Mesenchymal stem cell (in vitro differentiated cells and primary cell): ENCODE data around the gene DENND2A.

Experiments used
- DNase-seq: peaks from one replicate; pipeline ENCODE4 v3.0.0-alpha.2; 2013
- H2AFZ ChIP-seq: one replicate; pipeline ENCODE4 v1.6.1; 2013; ENCODE audit warnings: low read depth, mild to moderate bottlenecking, control low read depth, inconsistent platforms, low read length, moderate library complexity
- H2AK5ac ChIP-seq: 2 replicates; pipeline ENCODE4 v1.6.1; 2013; ENCODE audit warnings: low read length, moderate library complexity, mild to moderate bottlenecking, inconsistent platforms; ENCODE audit not compliant: severe bottlenecking
- H2BK120ac ChIP-seq: one replicate; pipeline ENCODE4 v1.6.1; 2013; ENCODE audit warnings: low read depth, mild to moderate bottlenecking, inconsistent platforms, low read length, moderate library complexity
- H2BK12ac ChIP-seq, 2 experiments: one replicate each; pipeline ENCODE4 v1.6.1; 2013; ENCODE audit warnings: inconsistent platforms in 2 of 2, low read length in 2 of 2, mild to moderate bottlenecking in 2 of 2, moderate library complexity in 2 of 2, control low read depth in 1 of 2
- H2BK15ac ChIP-seq: one replicate; pipeline ENCODE4 v1.6.1; 2013; ENCODE audit warnings: mild to moderate bottlenecking, low read depth, inconsistent platforms; ENCODE audit not compliant: poor library complexity, severe bottlenecking
- H2BK5ac ChIP-seq: 2 replicates; pipeline ENCODE4 v1.6.1; 2013; ENCODE audit warnings: low read depth, mild to moderate bottlenecking, low read length, control low read depth, inconsistent platforms; ENCODE audit not compliant: poor library complexity, severe bottlenecking
- H3K14ac ChIP-seq, 2 experiments: one replicate each; pipeline ENCODE4 v1.6.1; 2013; ENCODE audit warnings: inconsistent platforms in 2 of 2, low read length in 2 of 2, control low read depth in 1 of 2, mild to moderate bottlenecking in 1 of 2, moderate library complexity in 1 of 2
- H3K18ac ChIP-seq, 2 experiments: one replicate each; pipeline ENCODE4 v1.6.1; 2013; ENCODE audit warnings: inconsistent platforms in 2 of 2, low read length in 2 of 2, control low read depth in 1 of 2, low read depth in 1 of 2, mild to moderate bottlenecking in 1 of 2
- H3K23ac ChIP-seq, 2 experiments: one replicate each; pipeline ENCODE4 v1.6.1; 2013; ENCODE audit warnings: inconsistent platforms in 2 of 2, low read length in 2 of 2, mild to moderate bottlenecking in 2 of 2, moderate library complexity in 2 of 2, control low read depth in 1 of 2
- H3K27ac ChIP-seq: 2 replicates; pipeline ENCODE4 v1.5.1; 2013; ENCODE audit warnings: mild to moderate bottlenecking, moderate library complexity, low read length, control low read depth, inconsistent platforms; ENCODE audit not compliant: poor library complexity, severe bottlenecking
- H3K27me3 ChIP-seq, 2 experiments: 2 replicates each; pipeline versions ENCODE4 v1.6.1 to v1.7.0; 2013; ENCODE audit warnings: low read length in 2 of 2, mild to moderate bottlenecking in 2 of 2, moderate library complexity in 2 of 2, control low read depth in 1 of 2, inconsistent platforms in 1 of 2; ENCODE audit not compliant: control insufficient read depth in 1 of 2, insufficient read depth in 1 of 2
- H3K36me3 ChIP-seq, 2 experiments: 2 replicates each; pipeline versions ENCODE4 v1.6.1 to v1.7.0; 2013; ENCODE audit warnings: low read length in 2 of 2, control low read depth in 1 of 2, inconsistent platforms in 1 of 2, low read depth in 1 of 2, mild to moderate bottlenecking in 1 of 2; ENCODE audit not compliant: insufficient read depth in 2 of 2, control insufficient read depth in 1 of 2
- H3K4ac ChIP-seq, 2 experiments: one replicate each; pipeline ENCODE4 v1.6.1; 2013; ENCODE audit warnings: inconsistent platforms in 2 of 2, low read length in 2 of 2, mild to moderate bottlenecking in 2 of 2, moderate library complexity in 2 of 2, control low read depth in 1 of 2, low read depth in 1 of 2
- H3K4me1 ChIP-seq: 2 replicates; pipeline ENCODE4 v1.6.1; 2013; ENCODE audit warnings: low read depth, low read length, control low read depth; ENCODE audit not compliant: control insufficient read depth, insufficient read depth
- H3K4me2 ChIP-seq: 2 replicates; pipeline ENCODE4 v1.6.1; 2013; ENCODE audit warnings: low read length, mild to moderate bottlenecking, inconsistent platforms; ENCODE audit not compliant: poor library complexity, severe bottlenecking
- H3K4me3 ChIP-seq, 2 experiments: 2 replicates each; pipeline versions ENCODE4 v1.5.1 to v1.7.0; 2013; ENCODE audit warnings: low read length in 2 of 2, mild to moderate bottlenecking in 2 of 2, control low read depth in 1 of 2, low read depth in 1 of 2; ENCODE audit not compliant: insufficient read depth in 1 of 2
- H3K79me1 ChIP-seq: replicated peaks from 2 replicates; pipeline ENCODE4 v1.6.1; 2013; ENCODE audit warnings: mild to moderate bottlenecking, control low read depth, low read length, inconsistent platforms; ENCODE audit not compliant: poor library complexity, severe bottlenecking
- H3K9ac ChIP-seq: 2 replicates; pipeline ENCODE4 v1.7.0; 2013; ENCODE audit warnings: mild to moderate bottlenecking, low read length, moderate library complexity
- H3K9me3 ChIP-seq: 2 replicates; pipeline ENCODE4 v1.7.0; 2013; ENCODE audit warnings: mild to moderate bottlenecking, low read length; ENCODE audit not compliant: control insufficient read depth
- H4K8ac ChIP-seq: one replicate; pipeline ENCODE4 v1.6.1; 2013; ENCODE audit warnings: inconsistent platforms, mild to moderate bottlenecking, low read length, moderate library complexity
- H4K91ac ChIP-seq: one replicate; pipeline ENCODE4 v1.6.1; 2013; ENCODE audit warnings: mild to moderate bottlenecking, low read length, inconsistent platforms
- WGBS: methylation state at CpG from one replicate; pipeline ENCODE4 v1.1.7; 2013; ENCODE audit warnings: mixed read lengths; 5-methylcytosine and 5-hydroxymethylcytosine counted together

DENND2A gene

DNA sequence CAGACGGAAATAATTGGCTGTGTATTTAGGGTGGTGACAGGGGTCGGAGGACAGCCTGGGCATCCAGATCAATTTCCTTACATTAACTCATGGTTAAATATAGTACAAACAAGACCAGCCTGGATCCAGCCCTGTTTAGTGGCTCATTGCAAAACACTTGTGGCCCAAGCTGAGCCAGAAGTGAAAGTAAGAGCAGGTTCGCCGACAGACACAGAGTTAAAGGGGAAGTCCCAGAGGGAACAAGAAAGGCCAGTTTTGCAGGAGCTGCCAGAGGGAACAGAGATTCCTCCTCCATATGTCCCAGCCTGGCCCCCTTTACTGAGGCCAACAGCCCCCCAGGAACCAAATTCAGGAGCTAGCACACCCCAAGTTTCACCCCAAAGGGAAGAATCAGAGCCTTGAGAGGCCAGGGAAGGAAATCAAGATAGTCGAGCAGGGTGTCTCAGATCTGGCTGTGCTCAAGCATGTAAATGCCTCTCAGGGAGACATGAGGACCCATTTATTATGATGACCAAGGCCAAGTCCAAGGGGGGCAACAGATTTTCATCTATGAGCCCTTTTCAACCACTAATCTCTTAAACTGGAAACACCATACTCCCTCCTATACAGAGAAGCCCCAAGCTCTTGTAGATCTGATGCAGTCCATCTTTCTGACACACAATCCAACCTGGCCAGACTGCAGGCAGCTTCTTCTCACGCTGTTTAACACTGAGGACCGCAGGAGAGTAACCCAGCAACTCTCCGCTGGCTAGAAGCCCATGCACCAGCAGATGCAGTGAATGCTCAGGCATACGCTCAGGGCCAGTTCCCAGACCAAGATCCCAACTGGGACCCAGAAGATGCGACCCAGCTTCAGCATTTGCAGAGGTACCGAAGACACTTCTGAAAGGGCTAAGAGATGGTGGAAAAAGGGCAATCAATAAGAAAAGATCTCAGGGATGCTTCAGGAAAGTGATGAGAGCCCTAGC lies 16.2 kb upstream of the DENND2A start:
- H3K4me1 ChIP-seq: peaks cover 6% of the 10 kb centered on the region
- H3K79me1 ChIP-seq: no peaks in the 10 kb centered on the region
- no peak overlapping the region for H3K14ac ChIP-seq
- peak overlapping the region; percentile 24 for H3K4me2 ChIP-seq
- no peak overlapping the region for H2BK15ac ChIP-seq
- H4K8ac ChIP-seq: no peak overlapping the region
- H3K23ac ChIP-seq: no peak overlapping the region
- peak overlapping the region in 1 of 2 experiments; percentile 79 for H3K4ac ChIP-seq
- peak overlapping the region; percentile 81 for H3K9ac ChIP-seq
- peaks cover 0 to 6% of the 10 kb centered on the region in 2 experiments for H3K27me3 ChIP-seq
- H3K4me3 ChIP-seq: peak overlapping the region in 1 of 2 experiments; percentile 76
- H4K91ac ChIP-seq: no peak overlapping the region
- no peak overlapping the region for H2BK5ac ChIP-seq
- H2BK120ac ChIP-seq: peak overlapping the region; percentile 39
- no peak overlapping the region for H3K27ac ChIP-seq
- no peaks in the 10 kb centered on the region for H3K9me3 ChIP-seq
- H2AK5ac ChIP-seq: no peak overlapping the region
- peak overlapping the region; percentile 66 for H2AFZ ChIP-seq
- WGBS: 77% methylated on average over 11 of the region's 11 CpGs
- DNase-seq: peak; percentile 92
- H3K18ac ChIP-seq: no peak overlapping the region
- peak overlapping the region in 1 of 2 experiments; percentile 6 for H2BK12ac ChIP-seq
- no peaks in the 10 kb centered on the region for H3K36me3 ChIP-seq

GRCh38 chr7:140655511-140656408 lies 15.1 kb upstream of the DENND2A start:
- Histone ChIP-seq H3K27me3 (no peaks in the 10 kb centered on the region), H2BK12ac (peak overlapping the region; percentile 11 to 32), H2BK120ac (no peak overlapping the region), H3K4me1 (peaks cover 11% of the 10 kb centered on the region), H4K8ac (peak overlapping the region; percentile 42), H3K4me2 (no peak overlapping the region), H4K91ac (no peak overlapping the region), H3K9ac (peak overlapping the region; percentile 81), H3K23ac (no peak overlapping the region), H2AK5ac (no peak overlapping the region), H3K18ac (peak overlapping the region in 1 of 2 experiments; percentile 23), H3K27ac (no peak overlapping the region), H3K4ac (no peak overlapping the region), H3K14ac (no peak overlapping the region), H2BK15ac (no peak overlapping the region), H3K9me3 (no peaks in the 10 kb centered on the region), H2BK5ac (no peak overlapping the region), H3K36me3 (no peaks in the 10 kb centered on the region), H3K4me3 (peak overlapping the region in 1 of 2 experiments; percentile 76), H2AFZ (no peak overlapping the region), H3K79me1 (no peaks in the 10 kb centered on the region)
- 94% methylated on average over 16 of the region's 16 CpGs for WGBS
- DNase-seq: no peak

GRCh38 chr7:140654661-140655060 lies 14.0 kb upstream of the DENND2A start:
- Histone ChIP-seq H2BK15ac (no peak overlapping the region), H2BK120ac (no peak overlapping the region), H3K27me3 (no peaks in the 10 kb centered on the region), H3K23ac (no peak overlapping the region), H3K9me3 (no peaks in the 10 kb centered on the region), H3K9ac (no peak overlapping the region), H4K91ac (no peak overlapping the region), H2AFZ (no peak overlapping the region), H2BK5ac (no peak overlapping the region), H3K4me1 (peaks cover 15% of the 10 kb centered on the region), H3K27ac (no peak overlapping the region), H3K36me3 (no peaks in the 10 kb centered on the region), H2AK5ac (no peak overlapping the region), H3K79me1 (no peaks in the 10 kb centered on the region), H3K4ac (no peak overlapping the region), H3K18ac (no peak overlapping the region), H4K8ac (no peak overlapping the region), H3K14ac (no peak overlapping the region), H2BK12ac (peak overlapping the region in 1 of 2 experiments; percentile 29), H3K4me3 (no peak overlapping the region), H3K4me2 (no peak overlapping the region)
- 94% methylated on average over 4 of the region's 4 CpGs for WGBS
- no peak for DNase-seq

- H3K27me3 ChIP-seq: no peaks in the 10 kb centered on the region
- no peaks in the 10 kb centered on the region for H3K79me1 ChIP-seq
- H3K4me1 ChIP-seq: peaks cover 16% of the 10 kb centered on the region
- no peaks in the 10 kb centered on the region for H3K36me3 ChIP-seq
- H2AK5ac ChIP-seq: no peak overlapping the region
- 90% methylated on average over 2 of the region's 2 CpGs for WGBS
- H3K4ac ChIP-seq: no peak overlapping the region
- H3K27ac ChIP-seq: no peak overlapping the region
- H4K91ac ChIP-seq: no peak overlapping the region
- H2BK15ac ChIP-seq: no peak overlapping the region
- no peak for DNase-seq
- no peak overlapping the region for H3K4me2 ChIP-seq
- H3K4me3 ChIP-seq: no peak overlapping the region
- H3K14ac ChIP-seq: no peak overlapping the region
- no peak overlapping the region for H3K23ac ChIP-seq
- no peak overlapping the region for H3K18ac ChIP-seq
- H2BK5ac ChIP-seq: no peak overlapping the region
- H2BK120ac ChIP-seq: no peak overlapping the region
- no peak overlapping the region for H2AFZ ChIP-seq
- H4K8ac ChIP-seq: no peak overlapping the region
- no peaks in the 10 kb centered on the region for H3K9me3 ChIP-seq
- no peak overlapping the region for H2BK12ac ChIP-seq
- H3K9ac ChIP-seq: no peak overlapping the region
Measured at GRCh38 chr7:140654109-140654387, 13.4 kb upstream of the DENND2A start.
